Activated CD8-positive, alpha-beta T cell treated with anti-CD3 and anti-CD28 coated beads for 36 hours (primary cell): ENCODE data around the gene ITGA1. TPM values are rescaled to one million over a fixed set of nuclear protein-coding genes. Genes with fewer than 3 reads are reported as not detected.

Source experiments
- ATAC-seq: fragments of 200-7000 bp; cut with Tn5 transposase; one replicate; pipeline ENCODE4 v1.10.0; 2021; ENCODE audit warnings: mild to moderate bottlenecking, moderate library complexity
- CTCF ChIA-PET: fragments of 350-600 bp; sonication (Branson Sonifier 250); formaldehyde crosslinking; loops from one replicate; lab custom pipeline; 2021; ENCODE audit warnings: antibody characterized with exemption; lab: Charles Lee
- POLR2A ChIA-PET: fragments of 350-600 bp; sonication (Branson Sonifier 250); formaldehyde crosslinking; loops from one replicate; lab custom pipeline; 2021; ENCODE audit warnings: antibody characterized with exemption; lab: Charles Lee
- DNase-seq: peaks from one replicate; pipeline ENCODE4 v3.0.0-alpha.2; 2020
- H3K27ac Mint-ChIP-seq: one replicate; pipeline ENCODE4 v1.8.0; 2021; ENCODE audit warnings: mild to moderate bottlenecking, mixed read lengths
- H3K27me3 Mint-ChIP-seq: one replicate; pipeline ENCODE4 v1.8.0; 2021; ENCODE audit warnings: mixed read lengths
- H3K36me3 Mint-ChIP-seq: one replicate; pipeline ENCODE4 v1.8.0; 2021; ENCODE audit warnings: low read depth, mixed read lengths
- H3K4me1 Mint-ChIP-seq: one replicate; pipeline ENCODE4 v1.8.0; 2021; ENCODE audit warnings: low read depth, mixed read lengths
- H3K4me3 Mint-ChIP-seq: one replicate; pipeline ENCODE4 v1.8.0; 2021; ENCODE audit warnings: mild to moderate bottlenecking, moderate library complexity, mixed read lengths
- H3K9me3 Mint-ChIP-seq: one replicate; pipeline ENCODE4 v1.8.0; 2021; ENCODE audit warnings: mixed read lengths
- intact Hi-C: fragments of 100-400 bp; cut with micrococcal nuclease; formaldehyde crosslinking; loops from one replicate; pipeline ENCODE4 v1.10.0; 2022
- total RNA-seq, 2 experiments: library from RNA; stranded (reverse); gene quantifications; one replicate each; pipeline ENCODE4 v1.2.3, GENCODE V29; 2021
- TF ChIP-seq, protein P1 (sequence below): fragments of 200-600 bp; IDR thresholded peaks from one replicate; pipeline ENCODE4 v1.8.0; 2022; ENCODE audit warnings: antibody characterized with exemption, mild to moderate bottlenecking

The ITGA1 gene
- total RNA-seq, 2 experiments from 2014 or later: 5.1 to 6.0 TPM

- TF ChIP-seq, protein P1, sequence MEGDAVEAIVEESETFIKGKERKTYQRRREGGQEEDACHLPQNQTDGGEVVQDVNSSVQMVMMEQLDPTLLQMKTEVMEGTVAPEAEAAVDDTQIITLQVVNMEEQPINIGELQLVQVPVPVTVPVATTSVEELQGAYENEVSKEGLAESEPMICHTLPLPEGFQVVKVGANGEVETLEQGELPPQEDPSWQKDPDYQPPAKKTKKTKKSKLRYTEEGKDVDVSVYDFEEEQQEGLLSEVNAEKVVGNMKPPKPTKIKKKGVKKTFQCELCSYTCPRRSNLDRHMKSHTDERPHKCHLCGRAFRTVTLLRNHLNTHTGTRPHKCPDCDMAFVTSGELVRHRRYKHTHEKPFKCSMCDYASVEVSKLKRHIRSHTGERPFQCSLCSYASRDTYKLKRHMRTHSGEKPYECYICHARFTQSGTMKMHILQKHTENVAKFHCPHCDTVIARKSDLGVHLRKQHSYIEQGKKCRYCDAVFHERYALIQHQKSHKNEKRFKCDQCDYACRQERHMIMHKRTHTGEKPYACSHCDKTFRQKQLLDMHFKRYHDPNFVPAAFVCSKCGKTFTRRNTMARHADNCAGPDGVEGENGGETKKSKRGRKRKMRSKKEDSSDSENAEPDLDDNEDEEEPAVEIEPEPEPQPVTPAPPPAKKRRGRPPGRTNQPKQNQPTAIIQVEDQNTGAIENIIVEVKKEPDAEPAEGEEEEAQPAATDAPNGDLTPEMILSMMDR: no peak
These were observed 108.1 kb downstream of the ITGA1 start for GRCh38 chr5:52895572-52896413.

DNA sequence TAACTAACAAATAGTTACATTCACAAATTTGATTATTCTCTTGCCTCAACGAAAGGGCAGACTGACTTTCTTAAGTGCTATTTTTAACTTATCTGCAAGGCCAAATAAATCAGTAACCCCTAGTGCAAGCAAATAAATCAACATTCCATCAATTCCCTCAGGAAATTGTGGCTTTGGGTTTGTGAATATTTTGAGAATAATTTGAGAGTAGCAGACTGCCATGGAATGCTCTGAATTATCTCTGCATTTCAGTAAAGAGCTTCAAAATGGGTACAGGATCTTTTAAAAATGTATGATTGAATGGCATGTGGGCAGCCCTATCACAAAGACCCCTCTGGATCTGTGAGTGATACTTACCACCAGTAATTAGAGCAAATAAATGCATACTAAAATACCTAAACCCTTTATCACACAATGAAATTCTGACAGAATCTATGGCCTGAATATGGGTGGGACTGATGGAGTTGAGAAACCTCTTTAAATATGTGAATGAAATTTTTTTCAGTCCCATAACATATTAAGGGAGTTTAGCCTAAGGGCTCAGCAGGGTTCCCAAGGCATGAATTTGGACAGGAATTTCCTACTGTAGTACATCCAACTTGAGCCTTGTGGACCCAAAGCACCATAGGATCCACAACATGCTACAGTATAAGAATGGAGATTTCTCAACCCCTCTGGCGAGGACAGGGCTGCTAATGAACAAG, 109.0 kb downstream of the ITGA1 start:
- ChIA-PET POLR2A (no interaction called here), CTCF (interaction anchor here (1.0 kb wide), 1 partner anchor 19 kb away, joined by 3 read pairs; no protein-coding TSS in a partner anchor)
- Mint-ChIP-seq H3K27ac (no peak overlapping the region), H3K4me3 (no peak overlapping the region), H3K9me3 (peaks cover 4% of the 10 kb centered on the region), H3K27me3 (no peaks in the 10 kb centered on the region), H3K4me1 (peaks cover 5% of the 10 kb centered on the region), H3K36me3 (peaks cover 6% of the 10 kb centered on the region)
- intact Hi-C loops: no loop called here
- no peak for DNase-seq
- TF ChIP-seq, protein P1: no peak
- ATAC-seq: no peak

More at GRCh38 chr5:52895572-52896413, 108.1 kb downstream of the ITGA1 start:
- ChIA-PET POLR2A (no interaction called here), CTCF (interaction anchor here (0.6 kb wide), 1 partner anchor 84 kb away, joined by 3 read pairs; no protein-coding TSS in a partner anchor)
- Mint-ChIP-seq H3K9me3 (no peaks in the 10 kb centered on the region), H3K4me1 (peaks cover 5% of the 10 kb centered on the region), H3K27ac (no peak overlapping the region), H3K4me3 (no peak overlapping the region), H3K36me3 (peaks cover 1% of the 10 kb centered on the region), H3K27me3 (no peaks in the 10 kb centered on the region)
- no peak for ATAC-seq
- DNase-seq: no peak
- intact Hi-C loops: no loop called here

DNA sequence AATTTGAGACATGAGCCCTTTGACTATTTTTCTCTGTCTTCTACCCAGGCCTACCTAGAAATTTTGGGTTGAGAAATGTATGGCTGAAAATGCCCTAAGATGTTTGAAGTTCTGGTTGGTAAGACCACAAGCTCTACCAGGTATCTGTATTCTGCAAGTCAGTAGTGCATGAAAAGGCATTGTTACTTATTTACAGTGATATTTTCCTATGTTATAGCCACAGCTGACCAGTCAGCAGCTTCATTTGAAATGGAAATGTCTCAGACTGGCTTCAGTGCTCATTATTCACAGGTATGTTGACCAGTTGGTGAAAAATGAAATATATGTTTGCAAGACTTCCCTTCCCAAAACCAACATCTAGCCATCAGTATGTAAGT, 109.5 kb downstream of the ITGA1 start:
- intact Hi-C loops: no loop called here
- Mint-ChIP-seq H3K36me3 (peaks cover 10% of the 10 kb centered on the region), H3K4me3 (no peak overlapping the region), H3K27me3 (no peaks in the 10 kb centered on the region), H3K4me1 (peaks cover 5% of the 10 kb centered on the region), H3K9me3 (peaks cover 10% of the 10 kb centered on the region), H3K27ac (no peak overlapping the region)
- ATAC-seq (no peak), DNase-seq (no peak)
- ChIA-PET POLR2A (no interaction called here), CTCF (interaction anchor here (1.0 kb wide), 1 partner anchor 18 kb away, joined by 3 read pairs; no protein-coding TSS in a partner anchor)
- TF ChIP-seq, protein P1: no peak

GRCh38 chr5:52898961-52899680, 111.4 kb downstream of the ITGA1 start:
- Mint-ChIP-seq H3K9me3 (peaks cover 11% of the 10 kb centered on the region), H3K27ac (no peak overlapping the region), H3K4me1 (peaks cover 5% of the 10 kb centered on the region), H3K36me3 (peaks cover 10% of the 10 kb centered on the region), H3K27me3 (no peaks in the 10 kb centered on the region), H3K4me3 (no peak overlapping the region)
- POLR2A ChIA-PET: no interaction called here
- TF ChIP-seq, protein P1: no peak
- ATAC-seq (no peak), DNase-seq (no peak)
- CTCF ChIA-PET: interaction anchor here (0.8 to 1.2 kb wide), 2 partner anchors 15 to 206 kb away, joined by 3 read pairs; no protein-coding TSS in a partner anchor
- intact Hi-C loops: no loop called here
